ENCODE measurements around the gene YJEFN3.

Gene YJEFN3

GRCh38 chr19:19540064-19540714 is 11.5 kb downstream of the YJEFN3 start:
- DNase-seq = no peak

- DNase-seq = no peak
Observed at GRCh38 chr19:19540715-19541515, 12.2 kb downstream of the YJEFN3 start.

GRCh38 chr19:19541616-19542015 is 12.9 kb downstream of the YJEFN3 start:
- DNase-seq = no peak

- DNase-seq = no peak
Observed at GRCh38 chr19:19542507-19542906, 13.8 kb downstream of the YJEFN3 start.

- no peak for DNase-seq
Observed at GRCh38 chr19:19543101-19543500, 14.4 kb downstream of the YJEFN3 start.

GRCh38 chr19:19543640-19544039 is 14.9 kb downstream of the YJEFN3 start:
- no peak for DNase-seq

GRCh38 chr19:19544257-19544953 is 15.7 kb downstream of the YJEFN3 start:
- no peak for DNase-seq

GRCh38 chr19:19544954-19545591 is 16.4 kb downstream of the YJEFN3 start:
- no peak for DNase-seq

GRCh38 chr19:19545707-19546106 is 17.0 kb downstream of the YJEFN3 start:
- DNase-seq = no peak

- DNase-seq = no peak
Observed at GRCh38 chr19:19546751-19547162, 18.0 kb downstream of the YJEFN3 start.

GRCh38 chr19:19547674-19548336 is 19.1 kb downstream of the YJEFN3 start:
- DNase-seq = no peak

- DNase-seq = no peak
Observed at GRCh38 chr19:19548915-19549759, 20.4 kb downstream of the YJEFN3 start.

GRCh38 chr19:19549804-19550464 is 21.2 kb downstream of the YJEFN3 start:
- no peak for DNase-seq

- no peak for DNase-seq
Observed at GRCh38 chr19:19550485-19550929, 21.8 kb downstream of the YJEFN3 start.

GRCh38 chr19:19550972-19551852 is 22.5 kb downstream of the YJEFN3 start:
- no peak for DNase-seq

- DNase-seq = no peak
Observed at GRCh38 chr19:19551853-19552192, 23.1 kb downstream of the YJEFN3 start.

GRCh38 chr19:19552798-19553197 is 24.1 kb downstream of the YJEFN3 start:
- DNase-seq = no peak

- no peak for DNase-seq
Observed at GRCh38 chr19:19553670-19554069, 25.0 kb downstream of the YJEFN3 start.

GRCh38 chr19:19554074-19555023 is 25.6 kb downstream of the YJEFN3 start:
- no peak for DNase-seq
